ENCODE measurements around the gene CDNF. TPM values are rescaled to one million over a fixed set of nuclear protein-coding genes. Genes with fewer than 3 reads are reported as not detected.

CDNF gene
- total and polyA plus RNA-seq, 2 donors: 1.0 to 3.6 TPM

DNA sequence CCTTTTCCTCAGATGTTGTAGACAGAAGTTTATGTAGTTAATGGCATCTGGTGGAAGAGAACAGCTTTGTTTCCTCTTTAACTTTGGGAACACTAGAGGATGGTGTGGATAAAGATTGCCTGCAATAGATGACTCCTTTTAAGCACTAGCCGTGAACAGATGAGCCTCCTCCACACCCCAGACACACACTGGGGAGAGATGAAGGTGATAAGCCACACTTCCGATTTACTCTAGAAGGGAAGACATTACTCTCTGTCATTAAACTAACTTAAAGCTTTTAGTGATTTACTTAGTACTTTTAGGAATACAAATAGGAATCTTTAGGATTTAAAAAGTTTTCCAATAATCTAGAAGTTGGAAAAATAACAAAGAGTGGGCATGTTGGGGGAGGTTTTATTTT lies 7.1 kb upstream of the CDNF start:
- H3K27me3 ChIP-seq (ENCODE audit: control insufficient read depth in 2 of 2, insufficient read depth in 1 of 2, low read length in 1 of 2): no peaks in the 10 kb centered on the region
- peaks cover 28 to 67% of the 10 kb centered on the region in 2 donors for H3K36me3 ChIP-seq (ENCODE audit: control insufficient read depth in 2 of 2, insufficient read depth in 2 of 2, low read length in 1 of 2)
- WGBS: 97% methylated on average over 2 of the region's 2 CpGs
- H3K9me3 ChIP-seq (ENCODE audit: control insufficient read depth in 2 of 2, insufficient read depth in 1 of 2, low read length in 1 of 2): peaks cover 0 to 2% of the 10 kb centered on the region in 2 donors
- H3K27ac ChIP-seq (ENCODE audit: low read depth in 1 of 2, low read length in 1 of 2): no peak overlapping the region
- no peak overlapping the region for H3K4me3 ChIP-seq (ENCODE audit: low read length in 2 of 2)
- no peaks in the 10 kb centered on the region for H3K4me1 ChIP-seq (ENCODE audit: control insufficient read depth in 2 of 2, insufficient read depth in 2 of 2, low read length in 2 of 2)
- no peak for DNase-seq (ENCODE audit: low read depth in 6 of 9, low spot score in 9 of 9)

DNA sequence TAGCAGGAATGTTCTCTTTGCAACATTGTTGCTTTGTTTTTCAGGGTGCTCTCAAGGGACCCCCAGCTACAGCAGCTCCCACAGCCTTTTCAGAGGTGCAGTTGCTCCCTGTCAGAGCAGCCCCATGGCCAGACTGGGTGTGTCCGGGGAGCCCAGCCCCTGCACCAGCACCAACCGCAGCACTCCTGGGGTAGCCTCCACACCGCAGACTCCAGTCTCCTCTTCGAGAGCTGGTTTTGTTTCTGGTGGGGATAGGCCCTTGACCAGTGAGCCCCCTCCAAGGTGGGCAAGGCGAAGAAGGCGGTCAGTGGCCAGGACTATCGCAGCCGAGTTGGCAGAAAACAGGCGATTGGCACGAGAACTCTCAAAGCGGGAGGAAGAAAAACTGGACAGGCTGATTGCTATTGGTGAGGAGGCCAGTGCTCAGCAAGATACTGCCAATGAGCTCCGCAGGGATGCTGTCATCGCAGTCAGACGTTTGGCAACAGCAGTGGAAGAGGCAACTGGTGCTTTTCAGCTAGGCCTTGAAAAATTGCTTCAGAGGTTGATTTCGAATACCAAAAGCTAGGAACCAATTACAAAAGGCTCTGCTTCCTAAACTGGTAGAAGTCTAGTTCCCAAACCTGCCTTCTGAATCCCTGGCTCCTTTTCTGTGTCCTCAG lies 5.6 kb upstream of the CDNF start:
- DNase-seq (ENCODE audit: low read depth in 6 of 9, low spot score in 9 of 9): no peak
- Histone ChIP-seq H3K9me3 (ENCODE audit: control insufficient read depth in 2 of 2, insufficient read depth in 1 of 2, low read length in 1 of 2) (peaks cover 0 to 2% of the 10 kb centered on the region in 2 donors), H3K36me3 (ENCODE audit: control insufficient read depth in 2 of 2, insufficient read depth in 2 of 2, low read length in 1 of 2) (peaks cover 28 to 61% of the 10 kb centered on the region in 2 donors), H3K27ac (ENCODE audit: low read depth in 1 of 2, low read length in 1 of 2) (no peak overlapping the region), H3K4me3 (ENCODE audit: low read length in 2 of 2) (no peak overlapping the region), H3K4me1 (ENCODE audit: control insufficient read depth in 2 of 2, insufficient read depth in 2 of 2, low read length in 2 of 2) (peaks cover 5 to 6% of the 10 kb centered on the region in 2 donors), H3K27me3 (ENCODE audit: control insufficient read depth in 2 of 2, insufficient read depth in 1 of 2, low read length in 1 of 2) (no peaks in the 10 kb centered on the region)
- 98% methylated on average over 15 of the region's 15 CpGs for WGBS

DNA sequence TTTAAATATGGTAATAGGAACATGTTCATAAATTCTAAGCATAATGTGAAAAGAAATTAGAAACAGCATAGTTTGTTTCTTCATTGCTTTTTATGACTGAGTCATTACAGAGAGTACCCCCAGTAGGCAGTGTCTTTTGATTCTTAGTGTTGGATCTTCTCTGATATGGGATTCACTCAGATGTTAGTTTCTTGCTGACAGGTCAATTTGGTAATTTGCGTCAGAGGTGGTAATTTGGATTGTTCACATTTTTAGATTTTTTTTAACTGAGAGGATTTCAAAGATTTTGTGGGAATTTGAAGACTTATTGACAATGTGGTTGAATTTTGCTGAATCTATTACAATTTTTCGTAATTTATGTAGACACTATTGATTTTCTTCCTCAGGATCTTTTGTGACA lies 2.3 kb upstream of the CDNF start:
- no peaks in the 10 kb centered on the region for H3K27me3 ChIP-seq (ENCODE audit: control insufficient read depth in 2 of 2, insufficient read depth in 1 of 2, low read length in 1 of 2)
- H3K4me3 ChIP-seq (ENCODE audit: low read length in 2 of 2): no peak overlapping the region
- H3K4me1 ChIP-seq (ENCODE audit: control insufficient read depth in 2 of 2, insufficient read depth in 2 of 2, low read length in 2 of 2): peaks cover 11 to 17% of the 10 kb centered on the region in 2 donors
- H3K9me3 ChIP-seq (ENCODE audit: control insufficient read depth in 2 of 2, insufficient read depth in 1 of 2, low read length in 1 of 2): peaks cover 0 to 2% of the 10 kb centered on the region in 2 donors
- H3K36me3 ChIP-seq (ENCODE audit: control insufficient read depth in 2 of 2, insufficient read depth in 2 of 2, low read length in 1 of 2): peaks cover 25 to 47% of the 10 kb centered on the region in 2 donors
- WGBS: 97% methylated on average over 2 of the region's 2 CpGs
- no peak for DNase-seq (ENCODE audit: low read depth in 6 of 9, low spot score in 9 of 9)
- H3K27ac ChIP-seq (ENCODE audit: low read depth in 1 of 2, low read length in 1 of 2): no peak overlapping the region

DNA sequence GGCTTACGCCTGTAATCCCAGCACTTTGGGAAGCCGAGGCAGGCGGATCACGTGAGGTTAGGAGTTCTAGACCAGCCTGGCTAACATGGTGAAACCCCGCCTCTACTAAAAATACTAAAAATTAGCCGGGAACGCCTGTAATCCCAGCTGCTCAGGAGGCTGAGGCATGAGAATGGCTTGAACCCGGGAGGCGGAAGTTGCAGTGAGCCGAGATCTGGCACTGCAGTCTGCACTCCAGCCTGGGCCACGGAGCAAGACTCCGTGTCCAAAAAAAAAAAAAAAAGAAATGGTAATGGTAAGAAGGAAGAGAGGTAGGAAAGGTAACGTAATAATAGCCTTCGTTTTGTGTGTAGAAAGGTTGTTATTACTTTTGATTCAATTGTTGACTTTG lies 1.5 kb upstream of the CDNF start:
- DNase-seq (ENCODE audit: low read depth in 6 of 9, low spot score in 9 of 9): no peak
- peak overlapping the region; percentile 89 to 96 for H3K4me3 ChIP-seq (ENCODE audit: low read length in 2 of 2)
- WGBS: 28% methylated on average over 14 of the region's 14 CpGs
- H3K9me3 ChIP-seq (ENCODE audit: control insufficient read depth in 2 of 2, insufficient read depth in 1 of 2, low read length in 1 of 2): peaks cover 0 to 2% of the 10 kb centered on the region in 2 donors
- no peaks in the 10 kb centered on the region for H3K27me3 ChIP-seq (ENCODE audit: control insufficient read depth in 2 of 2, insufficient read depth in 1 of 2, low read length in 1 of 2)
- no peak overlapping the region for H3K27ac ChIP-seq (ENCODE audit: low read depth in 1 of 2, low read length in 1 of 2)
- H3K4me1 ChIP-seq (ENCODE audit: control insufficient read depth in 2 of 2, insufficient read depth in 2 of 2, low read length in 2 of 2): peaks cover 11 to 17% of the 10 kb centered on the region in 2 donors
- H3K36me3 ChIP-seq (ENCODE audit: control insufficient read depth in 2 of 2, insufficient read depth in 2 of 2, low read length in 1 of 2): peaks cover 24 to 40% of the 10 kb centered on the region in 2 donors

DNA sequence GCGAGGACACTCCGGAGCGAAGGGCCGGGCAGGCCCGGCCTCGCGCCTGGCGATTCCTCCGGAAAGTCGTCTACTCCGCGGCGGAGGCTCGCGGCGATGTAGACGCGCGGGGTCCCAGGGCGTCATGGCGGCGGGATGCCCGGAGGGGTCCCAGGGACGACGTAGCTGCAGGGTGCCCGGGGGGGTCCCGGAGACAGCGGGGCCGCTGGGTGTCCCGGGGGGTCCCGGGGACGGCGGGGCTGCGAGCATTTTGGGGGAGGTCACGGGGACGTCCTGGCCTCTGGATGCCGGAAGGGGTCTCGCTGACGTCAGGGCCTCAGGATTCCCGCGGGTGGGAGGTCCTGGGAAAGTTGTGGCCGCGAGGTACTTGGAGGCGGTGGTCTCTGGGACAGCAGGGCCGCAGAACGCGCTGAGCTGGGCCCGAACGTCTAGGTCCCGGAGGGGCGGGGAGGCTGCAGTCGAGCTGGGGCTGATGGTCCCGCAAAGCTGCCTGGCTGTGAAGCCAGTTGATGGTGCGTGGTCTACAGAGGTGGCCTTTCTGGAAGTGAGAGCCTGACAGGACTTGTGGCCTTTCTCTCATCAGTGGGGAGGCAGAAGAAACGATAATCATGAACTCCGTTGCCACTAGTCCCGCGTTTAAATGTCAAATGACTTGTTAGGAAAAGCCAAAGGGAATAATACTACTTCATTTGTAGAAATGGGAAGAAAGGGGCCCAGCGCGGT lies 906 bp upstream of the CDNF start:
- peaks cover 11 to 17% of the 10 kb centered on the region in 2 donors for H3K4me1 ChIP-seq (ENCODE audit: control insufficient read depth in 2 of 2, insufficient read depth in 2 of 2, low read length in 2 of 2)
- H3K27me3 ChIP-seq (ENCODE audit: control insufficient read depth in 2 of 2, insufficient read depth in 1 of 2, low read length in 1 of 2): no peaks in the 10 kb centered on the region
- peaks cover 21 to 35% of the 10 kb centered on the region in 2 donors for H3K36me3 ChIP-seq (ENCODE audit: control insufficient read depth in 2 of 2, insufficient read depth in 2 of 2, low read length in 1 of 2)
- peak in 5 of 9 donors; percentile 1 to 25 (median 17) for DNase-seq (ENCODE audit: low read depth in 6 of 9, low spot score in 9 of 9)
- under 1% methylated on average over 60 of the region's 60 CpGs for WGBS
- H3K9me3 ChIP-seq (ENCODE audit: control insufficient read depth in 2 of 2, insufficient read depth in 1 of 2, low read length in 1 of 2): peaks cover 0 to 2% of the 10 kb centered on the region in 2 donors
- peak overlapping the region; percentile 66 to 94 for H3K27ac ChIP-seq (ENCODE audit: low read depth in 1 of 2, low read length in 1 of 2)
- H3K4me3 ChIP-seq (ENCODE audit: low read length in 2 of 2): peak overlapping the region; percentile 89 to 96

DNA sequence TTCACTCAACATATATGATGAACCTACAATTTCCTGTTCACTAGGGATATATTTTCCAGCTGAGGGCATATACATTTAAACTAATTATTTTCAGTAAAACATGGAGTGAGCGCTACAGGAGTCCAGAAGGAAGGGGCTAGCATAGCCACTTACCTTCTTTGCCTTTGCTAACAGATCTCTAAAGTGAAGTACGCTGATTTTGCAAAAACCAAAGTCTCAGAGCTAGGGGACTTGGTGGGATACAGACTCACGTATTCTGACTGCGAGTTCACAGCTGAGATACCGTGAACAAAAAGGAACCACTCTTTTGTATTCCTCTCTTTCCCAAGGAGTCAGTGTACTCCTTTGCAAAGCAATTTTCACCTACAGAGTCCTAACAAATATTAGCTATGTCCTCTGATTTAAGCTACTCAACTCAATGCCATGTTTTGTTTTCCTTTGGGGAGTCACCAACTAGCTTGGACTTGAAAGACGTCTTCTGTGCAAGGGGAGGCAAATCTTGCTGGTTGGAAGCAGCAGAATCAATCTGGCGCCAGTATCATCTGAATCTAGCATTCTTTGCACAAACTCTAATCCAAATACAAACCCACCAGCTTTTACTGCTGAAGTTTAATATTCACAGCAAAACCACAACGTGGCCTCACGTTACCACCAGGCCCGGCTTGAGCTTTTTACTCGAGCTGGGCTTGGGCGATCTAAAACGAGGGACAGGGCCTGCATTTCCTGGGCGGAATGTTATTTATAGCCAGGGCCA lies 657 bp downstream of the CDNF start:
- H3K4me3 ChIP-seq (ENCODE audit: low read length in 2 of 2): peak overlapping the region; percentile 89 to 96
- H3K27me3 ChIP-seq (ENCODE audit: control insufficient read depth in 2 of 2, insufficient read depth in 1 of 2, low read length in 1 of 2): no peaks in the 10 kb centered on the region
- H3K4me1 ChIP-seq (ENCODE audit: control insufficient read depth in 2 of 2, insufficient read depth in 2 of 2, low read length in 2 of 2): peaks cover 11 to 17% of the 10 kb centered on the region in 2 donors
- WGBS: 29% methylated on average over 14 of the region's 14 CpGs
- peaks cover 0 to 2% of the 10 kb centered on the region in 2 donors for H3K9me3 ChIP-seq (ENCODE audit: control insufficient read depth in 2 of 2, insufficient read depth in 1 of 2, low read length in 1 of 2)
- H3K36me3 ChIP-seq (ENCODE audit: control insufficient read depth in 2 of 2, insufficient read depth in 2 of 2, low read length in 1 of 2): peaks cover 7 to 19% of the 10 kb centered on the region in 2 donors
- H3K27ac ChIP-seq (ENCODE audit: low read depth in 1 of 2, low read length in 1 of 2): peak overlapping the region; percentile 89 to 97
- DNase-seq (ENCODE audit: low read depth in 6 of 9, low spot score in 9 of 9): no peak

DNA sequence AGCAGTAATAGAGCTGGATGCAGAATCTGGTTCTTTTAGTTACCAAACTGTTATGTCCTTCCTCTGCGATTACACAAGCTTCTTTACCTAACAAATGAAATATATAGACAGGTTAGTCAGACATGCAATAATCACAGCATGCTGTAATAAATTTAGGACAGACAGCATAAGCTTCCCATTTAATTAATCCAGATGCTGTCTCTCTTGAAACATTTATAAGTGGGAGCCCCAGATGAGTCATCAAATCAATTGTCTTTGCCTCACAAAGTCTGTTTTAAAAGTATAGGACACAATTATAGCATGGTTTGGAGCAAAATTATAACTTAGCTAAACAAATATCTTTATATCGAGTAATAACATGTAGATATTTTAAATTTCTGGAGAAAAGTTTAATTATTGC lies 1.6 kb downstream of the CDNF start:
- Histone ChIP-seq H3K27me3 (ENCODE audit: control insufficient read depth in 2 of 2, insufficient read depth in 1 of 2, low read length in 1 of 2) (no peaks in the 10 kb centered on the region), H3K27ac (ENCODE audit: low read depth in 1 of 2, low read length in 1 of 2) (no peak overlapping the region), H3K36me3 (ENCODE audit: control insufficient read depth in 2 of 2, insufficient read depth in 2 of 2, low read length in 1 of 2) (peaks cover 0 to 9% of the 10 kb centered on the region in 2 donors), H3K9me3 (ENCODE audit: control insufficient read depth in 2 of 2, insufficient read depth in 1 of 2, low read length in 1 of 2) (no peaks in the 10 kb centered on the region), H3K4me3 (ENCODE audit: low read length in 2 of 2) (no peak overlapping the region), H3K4me1 (ENCODE audit: control insufficient read depth in 2 of 2, insufficient read depth in 2 of 2, low read length in 2 of 2) (peaks cover 11 to 17% of the 10 kb centered on the region in 2 donors)
- WGBS: over 99% methylated on average over 2 of the region's 2 CpGs
- DNase-seq (ENCODE audit: low read depth in 6 of 9, low spot score in 9 of 9): no peak

DNA sequence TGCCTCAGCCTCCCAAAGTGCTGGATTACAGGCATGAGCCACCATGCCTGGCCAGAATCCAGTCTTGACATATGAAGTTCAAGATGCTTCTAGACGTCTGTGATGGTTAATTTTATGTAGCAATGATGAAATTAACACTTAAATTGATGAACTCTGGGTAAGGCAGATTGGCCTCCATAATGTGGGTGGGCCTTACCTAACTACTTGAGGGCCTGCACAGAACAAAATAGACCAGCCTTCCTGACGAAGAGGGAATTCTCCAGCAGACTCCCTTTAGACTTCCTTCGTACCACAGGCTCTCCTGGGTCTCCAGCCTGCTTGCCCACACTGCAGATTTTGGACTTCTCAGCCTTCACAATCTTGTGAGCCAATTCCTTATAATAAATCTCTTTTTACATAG lies 4.7 kb downstream of the CDNF start:
- 98% methylated on average over 3 of the region's 3 CpGs for WGBS
- H3K27me3 ChIP-seq (ENCODE audit: control insufficient read depth in 2 of 2, insufficient read depth in 1 of 2, low read length in 1 of 2): no peaks in the 10 kb centered on the region
- H3K4me3 ChIP-seq (ENCODE audit: low read length in 2 of 2): no peak overlapping the region
- H3K9me3 ChIP-seq (ENCODE audit: control insufficient read depth in 2 of 2, insufficient read depth in 1 of 2, low read length in 1 of 2): no peaks in the 10 kb centered on the region
- DNase-seq (ENCODE audit: low read depth in 6 of 9, low spot score in 9 of 9): no peak
- H3K4me1 ChIP-seq (ENCODE audit: control insufficient read depth in 2 of 2, insufficient read depth in 2 of 2, low read length in 2 of 2): peaks cover 6 to 10% of the 10 kb centered on the region in 2 donors
- no peaks in the 10 kb centered on the region for H3K36me3 ChIP-seq (ENCODE audit: control insufficient read depth in 2 of 2, insufficient read depth in 2 of 2, low read length in 1 of 2)
- H3K27ac ChIP-seq (ENCODE audit: low read depth in 1 of 2, low read length in 1 of 2): no peak overlapping the region

Measured in thymus (tissue), 11 donors.